Suprapubic skin (tissue), 4 donors: ENCODE results near the gene IQCM.

Experiments used
- CTCF ChIP-seq, 2 donors: fragments of 200-600 bp in 1 of 2; fragments of 450-650 bp in 1 of 2; sonication (generic) in 1 of 2; IDR thresholded peaks; one replicate each; pipeline ENCODE4 v1.5.1; 2016 to 2019; ENCODE audit warnings: antibody characterized with exemption in 2 of 2, mild to moderate bottlenecking in 1 of 2, moderate library complexity in 1 of 2
- POLR2A ChIP-seq, 2 donors: fragments of 450-650 bp; IDR thresholded peaks; one replicate each; pipeline ENCODE4 v1.6.1; 2017; ENCODE audit warnings: antibody characterized with exemption in 2 of 2, mild to moderate bottlenecking in 2 of 2, moderate library complexity in 2 of 2
- POLR2AphosphoS5 ChIP-seq, 3 donors: sonication (generic); formaldehyde crosslinking; IDR thresholded peaks; one replicate each; pipeline ENCODE4 v1.6.1; 2017; ENCODE audit warnings: antibody characterized with exemption in 3 of 3

- no peak for TF ChIP-seq CTCF (IDR thresholded peaks at IDR 0.05)
- no peak for TF ChIP-seq POLR2A (IDR thresholded peaks at IDR 0.05)
- no peak for TF ChIP-seq POLR2AphosphoS5 (IDR thresholded peaks at IDR 0.05)
Measured at GRCh38 chr4:149555146-149555545, 260.5 kb downstream of the IQCM start.
